Kidney (tissue), 14 donors: ENCODE data around the gene PEX10. TPM values are rescaled to one million over a fixed set of nuclear protein-coding genes. Genes with fewer than 3 reads are reported as not detected.

ENCODE experiments used
- DNase-seq, 5 donors: peaks; one replicate each; pipeline ENCODE4 v3.0.0-alpha.2; 2013 to 2020
- FAIRE-seq: peaks from 2 replicates; lab custom pipeline; 2012; peaks lifted over from hg19 to GRCh38; lab: Jason Lieb, UNC
- H3K27ac ChIP-seq, 2 donors: one replicate each; pipeline ENCODE4 v1.7.0; 2013; ENCODE audit warnings: low read depth in 2 of 2, low read length in 2 of 2, inconsistent platforms in 1 of 2
- H3K27me3 ChIP-seq: one replicate; pipeline ENCODE4 v1.7.1; 2013; ENCODE audit warnings: low read length, inconsistent platforms; ENCODE audit not compliant: control insufficient read depth, insufficient read depth
- H3K36me3 ChIP-seq, 3 donors: one replicate each; pipeline versions ENCODE4 v1.7.0 to v1.7.1; 2013; ENCODE audit warnings: low read length in 3 of 3, control low read depth in 1 of 3, inconsistent platforms in 1 of 3; ENCODE audit not compliant: insufficient read depth in 3 of 3, control insufficient read depth in 2 of 3
- H3K4me1 ChIP-seq, 3 donors: one replicate each; pipeline versions ENCODE4 v1.7.0 to v1.7.1; 2013; ENCODE audit warnings: low read length in 3 of 3, inconsistent platforms in 1 of 3, low read depth in 1 of 3; ENCODE audit not compliant: control insufficient read depth in 2 of 3, insufficient read depth in 2 of 3
- H3K4me3 ChIP-seq, 3 donors: one replicate each; pipeline versions ENCODE4 v1.7.0 to v1.8.1; 2013; ENCODE audit warnings: low read length in 3 of 3, control low read depth in 1 of 3, inconsistent platforms in 1 of 3
- H3K9ac ChIP-seq, 3 donors: one replicate each; pipeline versions ENCODE4 v1.7.0 to v1.7.1; 2013; ENCODE audit warnings: low read length in 3 of 3, control low read depth in 1 of 3, inconsistent platforms in 1 of 3
- H3K9me3 ChIP-seq, 3 donors: one replicate each; pipeline versions ENCODE4 v1.7.0 to v1.7.1; 2013; ENCODE audit warnings: low read length in 3 of 3, control low read depth in 1 of 3, inconsistent platforms in 1 of 3; ENCODE audit not compliant: control insufficient read depth in 2 of 3, insufficient read depth in 1 of 3
- intact Hi-C: fragments of 100-400 bp; cut with DNase I; formaldehyde crosslinking; loops from one replicate; pipeline ENCODE4 v1.11.1; 2022
- polyA plus RNA-seq: library from polyadenylated mRNA; stranded (reverse); fragments of 350-450 nt; fragmentation: Illumina TruSeq; extraction: RNeasy Lipid Tissue Mini Kit (QIAGEN cat#74804); gene quantifications from one replicate; pipeline ENCODE4 v1.2.3, GENCODE V29; 2014; ENCODE audit warnings: low read depth, low replicate concordance; ENCODE audit not compliant: insufficient read depth
- total RNA-seq: library from RNA; stranded (reverse); fragmentation: NEBNext Ultra II Directional; extraction: Animal tissue kit (Norgen Biotek cat#: 25700); gene quantifications from one replicate; pipeline ENCODE4 v1.2.1, GENCODE V29; 2021
- TF ChIP-seq, protein P1 (sequence below): IDR thresholded peaks from 3 replicates; pipeline ENCODE4 v1.5.1; 2012; ENCODE audit warnings: mild to moderate bottlenecking, moderate library complexity, borderline replicate concordance; ENCODE audit not compliant: insufficient read depth; ENCODE audit errors: extremely low read depth
- donor health status: control.
- donor health status: control.
- donor health status: control.
- donor health status: control.
- donor health status: control.
- donor health status: DM: yes; HTN: yes; CAD: no.
- donor health status: Normal renal cell carcinoma (clear cell type).

Gene PEX10
- total and polyA plus RNA-seq, 2 donors from 2014 or later: 25.6 to 26.8 TPM

DNA sequence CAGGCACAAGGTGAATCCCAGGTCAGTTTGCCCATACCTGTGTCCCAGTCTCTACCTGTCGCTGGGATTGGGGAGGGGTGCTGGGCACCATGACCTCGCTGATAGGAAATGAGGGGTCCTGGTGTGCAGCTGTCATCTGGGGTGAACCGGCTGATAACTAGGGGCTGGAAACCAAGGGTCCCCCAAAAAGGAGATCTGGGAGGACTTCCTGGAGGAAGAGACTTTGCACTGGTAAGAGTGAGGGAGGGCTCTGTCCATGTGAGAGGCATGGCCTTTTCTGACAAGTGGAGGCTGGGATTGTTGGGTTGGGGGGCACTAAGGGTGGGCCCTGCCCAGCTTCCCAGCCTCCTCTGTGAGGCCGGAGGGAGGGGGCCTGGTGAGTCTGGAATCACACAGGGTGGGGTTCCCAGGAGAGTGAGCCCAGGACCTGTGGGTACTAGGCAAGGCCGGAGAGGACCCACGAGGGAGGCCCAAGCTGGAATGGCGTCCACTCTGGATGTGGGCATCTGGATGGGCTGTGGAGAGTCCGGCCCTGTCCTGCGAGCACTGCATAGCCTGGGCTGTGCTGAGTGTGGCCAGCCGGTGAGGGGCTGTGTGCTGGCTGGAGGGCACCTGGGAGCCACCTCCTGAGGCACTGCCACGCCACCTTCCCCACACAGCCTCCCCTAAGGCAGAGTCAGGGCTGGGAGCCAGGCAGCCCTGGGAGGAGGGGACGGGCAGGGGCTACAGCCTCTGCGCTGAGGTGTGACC lies 4.9 kb upstream of the PEX10 start:
- no peak for FAIRE-seq
- intact Hi-C loops: loop anchor here (5.0 to 10.0 kb wide), 2 partner anchors 128 to 370 kb away; no protein-coding TSS in a partner anchor
- no peaks in the 10 kb centered on the region for H3K9me3 ChIP-seq
- no peak overlapping the region for H3K4me3 ChIP-seq
- H3K36me3 ChIP-seq: no peaks in the 10 kb centered on the region
- H3K4me1 ChIP-seq: peaks cover 0 to 14% (median 12%) of the 10 kb centered on the region in 3 donors
- no peaks in the 10 kb centered on the region for H3K27me3 ChIP-seq
- H3K27ac ChIP-seq: no peak overlapping the region
- H3K9ac ChIP-seq: no peak overlapping the region
- no peak for DNase-seq
- TF ChIP-seq, protein P1, sequence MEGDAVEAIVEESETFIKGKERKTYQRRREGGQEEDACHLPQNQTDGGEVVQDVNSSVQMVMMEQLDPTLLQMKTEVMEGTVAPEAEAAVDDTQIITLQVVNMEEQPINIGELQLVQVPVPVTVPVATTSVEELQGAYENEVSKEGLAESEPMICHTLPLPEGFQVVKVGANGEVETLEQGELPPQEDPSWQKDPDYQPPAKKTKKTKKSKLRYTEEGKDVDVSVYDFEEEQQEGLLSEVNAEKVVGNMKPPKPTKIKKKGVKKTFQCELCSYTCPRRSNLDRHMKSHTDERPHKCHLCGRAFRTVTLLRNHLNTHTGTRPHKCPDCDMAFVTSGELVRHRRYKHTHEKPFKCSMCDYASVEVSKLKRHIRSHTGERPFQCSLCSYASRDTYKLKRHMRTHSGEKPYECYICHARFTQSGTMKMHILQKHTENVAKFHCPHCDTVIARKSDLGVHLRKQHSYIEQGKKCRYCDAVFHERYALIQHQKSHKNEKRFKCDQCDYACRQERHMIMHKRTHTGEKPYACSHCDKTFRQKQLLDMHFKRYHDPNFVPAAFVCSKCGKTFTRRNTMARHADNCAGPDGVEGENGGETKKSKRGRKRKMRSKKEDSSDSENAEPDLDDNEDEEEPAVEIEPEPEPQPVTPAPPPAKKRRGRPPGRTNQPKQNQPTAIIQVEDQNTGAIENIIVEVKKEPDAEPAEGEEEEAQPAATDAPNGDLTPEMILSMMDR: no peak

DNA sequence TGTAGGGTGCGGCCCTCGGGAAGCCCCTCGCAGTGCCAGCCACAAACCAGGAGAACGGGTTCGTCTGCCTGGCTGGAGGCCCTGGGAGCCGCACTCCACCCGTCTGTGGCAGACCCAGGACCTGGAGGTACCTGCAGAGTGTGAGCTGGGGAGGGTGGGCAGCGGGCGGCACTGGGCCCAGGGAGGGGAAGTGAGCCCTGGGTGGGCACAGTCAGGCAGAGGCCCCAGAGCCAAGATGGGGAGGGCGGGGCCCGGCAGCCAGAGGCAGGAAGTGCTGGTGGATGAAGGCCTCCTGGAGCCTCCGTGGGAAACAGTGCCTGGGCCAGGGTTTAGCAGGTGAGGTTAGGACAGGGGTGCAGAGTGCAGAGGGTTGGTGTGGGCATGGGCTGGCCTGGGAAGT lies 4.0 kb upstream of the PEX10 start:
- Histone ChIP-seq H3K9ac (no peak overlapping the region), H3K36me3 (no peaks in the 10 kb centered on the region), H3K4me3 (no peak overlapping the region), H3K9me3 (no peaks in the 10 kb centered on the region), H3K27me3 (no peaks in the 10 kb centered on the region), H3K27ac (no peak overlapping the region), H3K4me1 (peaks cover 0 to 20% (median 12%) of the 10 kb centered on the region in 3 donors)
- intact Hi-C loops: loop anchor here (5.0 to 10.0 kb wide), 2 partner anchors 128 to 371 kb away; no protein-coding TSS in a partner anchor
- FAIRE-seq (no peak), DNase-seq (peak in 3 of 5 donors; percentile 53 to 61 (median 56))
- TF ChIP-seq, protein P1: no peak

DNA sequence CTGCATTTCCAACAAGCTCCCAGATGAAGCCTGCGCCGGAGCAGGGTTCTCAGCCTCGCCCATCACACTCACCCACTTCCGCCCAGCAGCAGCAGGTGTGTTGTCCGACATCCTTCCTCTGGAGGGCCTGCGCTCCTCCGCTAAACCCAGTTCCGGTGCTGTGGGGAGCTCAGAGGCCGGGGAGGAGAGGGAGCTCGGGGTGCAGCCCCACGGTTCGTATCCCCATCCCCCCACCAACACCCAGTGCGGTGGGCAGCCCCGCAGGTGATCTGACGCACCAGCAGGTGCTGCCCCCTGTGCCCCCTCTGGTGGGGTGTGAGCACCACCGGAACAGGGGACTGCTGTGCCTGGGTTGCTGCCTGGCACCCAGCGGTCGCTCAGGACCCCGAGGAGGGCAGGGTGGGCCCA lies 3.4 kb upstream of the PEX10 start:
- intact Hi-C loops: loop anchor here (5.0 to 10.0 kb wide), 2 partner anchors 129 to 371 kb away; no protein-coding TSS in a partner anchor
- H3K27ac ChIP-seq: no peak overlapping the region
- no peaks in the 10 kb centered on the region for H3K27me3 ChIP-seq
- DNase-seq: no peak
- no peak overlapping the region for H3K9ac ChIP-seq
- H3K36me3 ChIP-seq: no peaks in the 10 kb centered on the region
- H3K9me3 ChIP-seq: no peaks in the 10 kb centered on the region
- TF ChIP-seq, protein P1: no peak
- H3K4me1 ChIP-seq: peaks cover 0 to 21% (median 12%) of the 10 kb centered on the region in 3 donors
- no peak for FAIRE-seq
- H3K4me3 ChIP-seq: no peak overlapping the region
